Measurements from ENCODE around the gene PXDN.
"Not testable (repeated sequence)": the region's sequence is repeated elsewhere in the genome, so short reads cannot be mapped to it uniquely, and the experiment has no call there.

Gene PXDN

DNA sequence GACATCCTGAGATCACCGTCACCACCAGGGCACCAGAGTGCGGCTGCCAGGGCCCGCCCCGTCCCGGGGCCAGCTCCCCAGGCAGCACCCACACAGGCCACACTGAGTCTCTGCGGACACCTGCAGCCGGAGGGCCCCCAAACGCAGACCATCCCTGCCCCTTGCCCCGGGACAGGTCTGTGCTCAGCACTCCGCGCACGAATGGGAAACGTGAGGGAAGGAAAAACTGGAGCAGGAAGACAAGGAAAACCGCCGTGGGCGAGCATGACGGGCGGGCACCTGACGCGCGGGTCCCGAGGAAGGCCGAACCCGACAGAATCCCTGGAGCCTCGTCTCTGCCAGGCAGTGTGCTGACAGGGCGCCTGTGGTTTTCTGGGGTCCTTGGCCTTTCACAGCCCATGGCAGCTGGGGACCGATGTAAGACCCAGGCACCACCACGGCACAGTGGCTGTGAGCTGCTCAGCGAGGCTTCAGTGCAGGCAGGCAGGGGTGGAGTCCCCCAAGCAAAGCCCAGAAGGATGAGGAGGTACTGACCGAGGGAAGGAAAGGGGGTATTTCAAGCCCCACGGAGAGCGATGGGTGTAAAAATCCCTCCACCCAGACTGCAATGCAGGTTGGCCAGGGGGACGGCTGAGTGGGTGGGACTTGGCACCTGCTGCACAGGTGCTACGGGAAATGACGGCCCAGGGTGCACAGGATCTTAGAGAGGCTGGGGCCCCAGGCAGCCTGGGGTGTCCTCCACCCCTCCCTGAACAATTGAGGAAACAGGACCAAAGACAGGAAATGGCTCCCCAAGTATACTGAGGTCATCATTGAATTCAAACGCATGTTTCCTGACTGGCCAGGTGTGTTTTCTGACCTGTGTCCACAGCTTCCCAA, 59.0 kb downstream of the PXDN start:
- no peak for DNase-seq (ENCODE audit: low read depth, low spot score)

DNA sequence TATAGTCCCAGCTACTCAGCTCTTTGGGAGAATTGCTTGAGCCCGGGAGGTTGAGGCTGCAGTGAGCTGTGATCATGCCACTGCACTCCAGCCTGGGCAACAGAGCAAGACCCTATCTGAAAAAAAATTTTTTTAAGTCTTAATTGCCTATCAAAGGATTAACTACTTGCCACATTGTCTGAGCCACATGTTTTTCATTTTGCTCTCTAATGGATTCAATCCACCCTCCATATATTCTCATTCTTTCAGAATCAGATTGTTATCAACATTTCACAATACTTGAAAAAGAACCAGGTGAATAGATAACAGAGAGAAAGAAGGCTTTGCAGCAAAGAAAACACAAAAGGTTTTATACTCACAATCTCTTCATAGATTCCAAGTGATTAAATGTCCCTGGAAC, 61.0 kb downstream of the PXDN start:
- no peak for DNase-seq (ENCODE audit: low read depth, low spot score)

DNA sequence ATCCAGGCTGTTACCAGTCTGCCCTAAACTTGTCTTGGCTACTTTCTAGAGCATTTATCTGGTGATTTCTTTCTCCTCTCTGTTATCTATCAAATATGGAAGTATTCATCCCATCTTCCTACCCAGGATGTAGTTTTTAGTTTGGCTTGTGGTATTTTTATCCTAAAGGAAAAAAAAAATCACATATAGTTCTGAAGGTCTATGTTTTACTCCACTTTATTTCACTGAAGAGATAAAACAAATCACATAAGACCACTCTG, 62.2 kb downstream of the PXDN start:
- no peak for DNase-seq (ENCODE audit: low read depth, low spot score)

DNA sequence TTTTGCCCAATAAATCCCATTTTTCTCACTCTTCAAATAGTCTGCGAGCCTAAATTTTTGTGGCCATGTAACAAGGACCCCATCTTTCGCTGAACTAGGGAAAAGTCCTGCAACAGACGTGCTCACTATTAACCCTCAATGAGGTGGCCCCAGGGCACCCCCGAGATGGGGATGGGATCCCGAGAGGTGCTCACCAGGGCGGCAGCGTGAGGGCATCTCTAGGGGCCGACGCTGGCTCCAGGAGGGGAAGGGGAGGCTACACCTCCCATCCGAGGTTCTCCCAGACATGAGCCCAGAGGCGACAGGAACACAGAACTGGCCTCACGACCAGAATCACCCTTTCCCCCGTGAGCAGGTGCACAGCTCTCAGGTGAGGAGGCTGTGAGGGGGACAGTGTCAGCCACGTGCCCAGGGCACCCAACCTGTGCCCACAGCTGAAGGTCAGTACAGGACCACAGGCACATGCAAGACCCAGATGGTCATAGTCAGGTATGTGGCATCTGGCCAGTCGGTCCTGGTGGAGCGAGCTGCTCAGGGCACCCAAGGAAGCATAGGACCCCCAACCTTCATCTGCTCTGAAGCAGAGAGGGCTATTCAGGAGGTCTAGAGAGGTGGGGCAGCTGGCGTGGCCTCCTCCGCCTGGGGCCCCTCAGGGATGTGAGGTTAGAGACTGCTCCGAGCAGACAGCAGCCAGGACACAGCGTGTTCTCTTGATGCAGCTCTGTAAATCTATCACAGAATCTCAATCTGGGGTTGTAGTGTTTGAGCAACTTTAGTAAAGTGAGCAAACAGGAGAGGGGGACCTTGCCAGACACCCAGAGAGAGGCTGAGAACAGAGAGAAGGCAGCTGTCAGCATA, 62.8 kb downstream of the PXDN start:
- no peak for DNase-seq (ENCODE audit: low read depth, low spot score)

DNA sequence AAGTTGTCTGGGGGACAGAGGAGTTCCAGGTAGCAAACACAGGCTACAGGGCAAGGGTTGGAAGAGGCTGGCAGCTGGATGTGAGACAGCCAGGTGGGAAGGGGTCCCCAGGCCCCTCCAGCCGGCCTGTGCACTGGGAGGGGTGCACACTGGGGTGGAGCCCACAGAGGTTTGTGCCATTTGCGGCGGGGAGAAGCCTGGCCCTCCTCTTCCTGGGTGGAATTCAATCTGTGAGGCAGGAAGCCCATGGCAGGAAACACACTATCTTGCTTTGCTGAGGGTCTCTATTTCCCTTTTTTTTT, 63.3 kb downstream of the PXDN start:
- no peak for DNase-seq (ENCODE audit: low read depth, low spot score)

DNA sequence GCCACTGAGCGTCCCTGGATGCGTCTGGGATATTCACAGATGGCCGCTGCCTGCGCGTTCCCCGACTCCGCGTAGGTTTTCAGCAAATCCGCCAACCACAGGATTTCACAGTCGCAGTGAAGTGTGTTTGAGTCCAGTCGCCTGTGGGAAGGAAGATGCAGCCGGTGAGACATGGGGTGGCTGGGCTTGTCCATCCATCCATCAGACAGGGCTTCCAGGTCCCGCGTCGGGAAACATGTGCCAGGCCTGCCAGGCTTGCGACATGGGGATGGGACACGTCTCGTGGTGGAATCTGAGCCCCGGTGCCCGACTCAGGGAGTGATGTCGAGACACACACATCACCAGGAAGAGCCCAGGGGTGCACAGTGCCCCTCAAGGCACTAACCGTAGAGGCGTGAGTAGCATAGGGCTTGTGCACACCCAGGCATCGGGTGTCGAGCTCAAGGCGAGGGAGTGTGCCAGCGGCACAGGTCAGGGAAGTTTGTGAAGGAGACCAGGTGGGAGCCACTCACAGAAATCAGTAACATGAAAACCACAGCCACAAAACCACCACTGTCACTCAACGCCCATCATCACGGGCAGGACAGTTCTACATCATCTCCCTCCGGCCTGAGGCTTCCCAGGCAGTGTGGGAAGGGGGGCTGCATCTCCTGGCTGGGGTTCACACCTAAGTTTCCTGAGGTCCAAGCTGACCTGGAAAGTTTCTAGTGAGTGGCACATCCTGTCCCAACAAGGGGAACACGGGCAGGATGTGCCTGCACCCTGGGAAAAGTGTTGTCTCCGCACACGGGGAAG, 63.9 kb downstream of the PXDN start:
- no peak for DNase-seq (ENCODE audit: low read depth, low spot score)

DNA sequence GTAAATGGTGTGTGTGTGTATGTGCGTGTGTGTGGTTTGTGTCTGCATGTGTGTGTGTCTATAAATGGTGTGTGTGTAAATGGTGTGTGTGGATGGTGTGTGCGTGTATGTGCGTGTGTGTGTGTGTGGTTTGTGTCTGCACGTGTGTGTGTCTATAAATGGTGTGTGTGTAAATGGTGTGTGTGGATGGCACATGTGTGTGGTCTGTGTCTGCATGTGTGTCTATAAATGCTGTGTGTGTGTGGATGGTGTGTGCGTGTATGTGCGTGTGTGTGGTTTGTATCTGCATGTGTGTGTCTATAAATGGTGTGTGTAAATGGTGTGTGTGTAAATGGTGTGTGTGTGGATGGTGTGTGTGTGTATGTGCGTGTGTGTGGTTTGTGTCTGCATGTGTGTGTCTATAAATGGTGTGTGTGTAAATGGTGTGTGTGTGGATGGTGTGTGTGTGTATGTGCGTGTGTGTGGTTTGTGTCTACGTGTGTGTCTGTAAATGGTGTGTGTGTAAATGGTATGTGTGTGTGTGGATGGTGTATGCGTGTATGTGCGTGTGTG, 64.8 kb downstream of the PXDN start:
- DNase-seq (ENCODE audit: low read depth, low spot score): not testable (repeated sequence)

DNA sequence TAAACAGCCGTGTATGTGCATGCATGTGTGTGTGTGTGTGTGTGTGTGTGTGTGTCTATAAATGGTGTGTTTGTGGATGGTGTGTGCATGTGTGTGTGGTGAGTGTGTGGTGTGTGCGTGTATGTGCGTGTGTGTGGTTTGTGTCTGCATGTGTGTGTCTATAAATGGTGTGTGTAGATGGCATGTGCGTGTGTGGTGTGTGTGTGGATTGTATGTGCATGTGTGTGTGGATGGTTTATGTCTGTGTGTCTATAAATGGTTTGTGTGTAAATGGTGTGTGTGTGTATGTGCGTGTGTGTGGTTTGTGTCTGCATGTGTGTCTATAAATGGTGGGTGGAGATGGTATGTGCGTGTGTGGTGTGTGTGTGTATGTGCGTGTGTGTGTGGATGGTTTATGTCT, 65.2 kb downstream of the PXDN start:
- not testable (repeated sequence) for DNase-seq (ENCODE audit: low read depth, low spot score)

DNA sequence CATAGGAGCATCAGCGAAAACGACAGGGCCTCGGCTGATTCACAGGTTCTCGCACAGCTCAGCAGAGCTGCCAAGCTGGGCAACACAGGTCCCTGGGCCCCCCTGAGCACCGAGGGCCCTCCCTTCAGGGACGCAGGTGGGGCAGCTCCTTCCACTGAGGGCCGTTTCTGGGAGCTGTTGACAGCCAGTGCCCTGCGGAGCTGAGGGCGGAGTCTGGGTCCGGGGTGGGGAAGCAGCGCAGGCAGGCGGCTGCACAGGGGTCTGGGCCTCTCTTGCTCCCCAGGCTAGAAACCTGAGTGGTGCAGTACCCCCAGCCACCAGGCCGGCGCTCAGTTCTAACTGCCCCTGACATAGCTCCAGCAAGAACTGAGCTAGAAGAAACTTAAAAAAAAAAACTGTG, 65.7 kb downstream of the PXDN start:
- DNase-seq (ENCODE audit: low read depth, low spot score): no peak

DNA sequence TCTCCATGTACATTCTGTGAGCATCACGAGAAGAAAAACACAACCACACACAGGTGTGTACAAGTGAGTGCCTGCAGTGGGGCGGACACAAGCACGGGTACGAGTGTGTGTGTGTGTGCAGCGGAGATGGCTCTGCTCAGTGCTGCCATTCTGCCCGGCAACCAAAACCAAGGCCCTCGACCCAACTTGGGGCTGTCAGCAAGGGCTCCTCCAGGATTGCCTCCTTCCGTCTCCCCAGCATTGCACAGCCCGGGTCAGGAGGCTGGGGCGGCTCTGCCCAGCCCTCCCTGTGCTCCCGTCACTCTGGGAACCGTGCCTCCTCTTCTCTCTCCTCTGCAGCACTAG, 66.5 kb downstream of the PXDN start:
- DNase-seq (ENCODE audit: low read depth, low spot score): no peak

DNA sequence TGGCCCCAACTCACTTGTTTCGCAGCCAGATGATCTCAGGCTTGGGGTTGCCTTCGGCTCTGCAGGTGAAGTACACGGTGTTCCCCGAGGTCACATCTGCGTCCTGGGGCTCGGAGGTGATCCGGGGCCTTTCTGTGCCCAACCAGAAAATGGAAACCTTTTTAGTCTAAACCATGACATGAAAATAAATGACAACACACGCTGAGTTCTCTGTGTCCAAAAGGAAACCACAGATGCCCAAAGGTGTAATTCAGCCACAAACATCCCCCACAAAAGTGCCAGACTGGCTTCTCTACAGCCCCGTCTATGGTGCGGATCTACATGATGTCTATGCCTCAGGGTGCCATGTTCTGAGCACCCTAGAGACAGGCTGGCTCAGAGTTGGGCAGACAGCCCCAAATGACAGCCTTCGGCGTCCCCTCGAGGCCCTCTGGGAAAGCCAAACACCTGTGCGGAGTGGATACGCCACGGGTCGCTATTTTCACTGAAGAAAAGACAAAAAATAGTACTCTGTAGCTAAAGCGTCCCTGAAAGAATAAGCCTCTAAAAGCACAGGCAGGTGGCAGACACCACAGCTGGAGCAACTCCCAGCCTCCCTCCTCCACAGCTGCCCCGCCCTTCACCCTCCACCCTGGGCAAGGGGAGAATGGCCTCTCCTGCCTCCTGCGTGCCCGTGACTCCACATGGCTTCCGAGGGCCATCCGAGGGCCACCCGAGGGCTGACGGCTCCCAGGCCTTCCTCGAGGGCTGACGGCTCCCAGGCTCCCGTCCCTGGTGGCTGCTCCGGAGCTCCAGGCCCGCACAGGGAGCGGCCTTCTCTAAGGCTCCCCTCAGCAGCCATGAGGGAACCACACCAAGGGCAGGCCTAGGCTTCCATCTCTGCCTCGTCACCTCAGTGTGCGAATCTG, 67.1 kb downstream of the PXDN start:
- DNase-seq (ENCODE audit: low read depth, low spot score): no peak

DNA sequence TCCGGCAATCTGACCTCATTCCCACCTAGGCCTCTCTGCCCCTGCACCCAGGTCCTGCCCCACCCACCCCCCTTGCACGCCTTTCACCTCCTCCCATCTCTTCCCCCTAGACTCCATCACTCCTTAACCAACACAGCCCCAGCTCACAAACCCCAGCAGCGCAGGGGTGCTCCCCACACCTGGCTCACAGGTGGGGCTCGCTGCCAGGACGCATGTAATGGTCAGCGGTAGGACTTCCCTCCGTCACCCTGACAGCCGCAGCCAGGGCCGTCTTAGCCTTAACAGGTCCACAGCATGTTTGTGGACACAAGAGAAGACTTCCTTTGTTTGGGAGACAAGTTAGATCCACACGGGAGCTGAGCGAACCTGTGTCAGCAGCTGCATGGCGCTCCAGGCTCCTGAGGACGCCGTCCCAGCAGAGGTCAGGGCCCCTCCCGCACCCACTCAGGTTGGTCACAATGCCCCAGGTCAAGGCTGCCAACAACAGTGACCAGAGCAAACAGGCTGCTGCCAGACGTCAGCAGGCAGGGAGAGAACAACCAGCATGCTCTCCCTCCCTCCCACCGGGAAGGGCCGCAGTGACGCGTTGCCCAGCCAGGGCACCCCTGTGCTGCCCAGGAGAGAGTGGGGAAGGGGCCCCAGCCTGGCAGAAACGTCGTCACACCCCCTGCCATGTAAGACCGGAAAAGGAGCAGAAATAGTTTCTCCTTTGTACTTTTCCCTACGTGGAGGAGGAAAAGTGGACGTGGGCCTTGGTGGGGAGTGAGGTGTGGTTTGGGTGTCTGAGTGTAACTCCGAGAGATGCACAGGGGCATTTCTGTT, 68.0 kb downstream of the PXDN start:
- no peak for DNase-seq (ENCODE audit: low read depth, low spot score)

DNA sequence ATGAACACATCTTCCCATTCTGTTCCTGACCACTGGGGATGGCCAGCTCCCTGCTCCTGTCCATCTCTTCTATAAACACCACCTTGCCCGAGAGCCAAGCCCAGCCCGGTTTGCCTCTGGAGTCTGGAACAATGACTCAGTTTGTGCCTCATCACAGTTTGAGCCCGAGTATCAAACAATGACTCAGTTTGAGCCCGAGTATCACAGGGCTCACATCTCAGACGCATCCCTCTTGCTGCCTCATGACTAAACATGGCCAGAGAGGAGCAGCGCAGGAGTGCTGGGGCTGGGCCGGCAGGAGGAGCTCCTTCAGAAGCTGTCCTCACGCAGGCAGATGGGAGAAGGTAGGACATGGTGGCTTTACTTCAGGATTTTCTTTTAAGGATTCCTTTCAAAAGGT, 68.7 kb downstream of the PXDN start:
- DNase-seq (ENCODE audit: low read depth, low spot score): peak; percentile 40

DNA sequence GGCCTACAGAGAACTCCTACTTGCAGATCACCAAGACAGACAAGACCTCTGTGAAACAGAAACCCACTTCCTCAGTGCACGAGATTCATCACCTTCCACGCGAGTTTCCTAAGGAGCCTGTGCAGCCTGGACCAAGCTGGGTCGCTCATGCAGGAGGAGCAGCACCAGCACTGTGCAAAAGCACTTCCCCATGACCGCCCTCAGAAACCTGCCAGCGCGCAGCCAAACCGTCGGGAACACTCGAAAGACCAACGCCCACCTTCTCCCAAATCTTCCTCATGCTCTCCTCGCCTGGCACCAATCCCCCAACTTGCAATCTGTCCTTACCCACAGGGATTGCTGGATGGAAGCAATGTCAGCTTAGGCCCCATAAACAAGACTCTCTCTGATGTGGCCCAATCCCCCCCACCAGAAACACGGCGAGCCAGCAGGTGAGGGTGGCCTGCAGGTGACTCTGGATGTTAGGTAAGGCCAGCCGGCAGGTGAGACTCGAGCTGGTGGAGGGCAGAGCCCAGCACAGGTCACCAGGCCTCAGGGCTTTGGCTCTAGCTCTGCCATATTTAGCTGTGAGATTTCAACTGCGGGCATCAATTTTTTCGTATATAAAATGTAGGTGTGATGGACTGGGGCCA, 69.4 kb downstream of the PXDN start:
- no peak for DNase-seq (ENCODE audit: low read depth, low spot score)

DNA sequence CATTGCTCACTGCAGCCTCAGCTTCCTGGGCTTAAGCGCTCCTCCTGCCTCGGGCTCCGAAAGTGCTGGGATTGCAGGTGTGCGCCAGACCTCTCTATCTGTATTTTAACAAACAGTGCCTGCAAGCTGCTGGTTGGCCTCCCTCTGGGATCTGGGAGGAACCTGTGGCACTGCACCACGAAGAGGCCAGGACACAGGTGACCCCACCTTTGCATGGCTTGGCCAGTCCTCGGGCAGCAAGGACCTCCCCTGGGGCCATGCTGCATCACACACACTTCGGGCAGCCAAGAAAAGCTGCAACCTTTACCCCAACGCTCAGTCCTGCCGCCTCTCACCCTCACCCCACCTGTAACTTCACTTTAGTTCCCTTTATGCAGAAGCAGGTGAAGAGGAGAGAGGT, 70.0 kb downstream of the PXDN start:
- no peak for DNase-seq (ENCODE audit: low read depth, low spot score)

DNA sequence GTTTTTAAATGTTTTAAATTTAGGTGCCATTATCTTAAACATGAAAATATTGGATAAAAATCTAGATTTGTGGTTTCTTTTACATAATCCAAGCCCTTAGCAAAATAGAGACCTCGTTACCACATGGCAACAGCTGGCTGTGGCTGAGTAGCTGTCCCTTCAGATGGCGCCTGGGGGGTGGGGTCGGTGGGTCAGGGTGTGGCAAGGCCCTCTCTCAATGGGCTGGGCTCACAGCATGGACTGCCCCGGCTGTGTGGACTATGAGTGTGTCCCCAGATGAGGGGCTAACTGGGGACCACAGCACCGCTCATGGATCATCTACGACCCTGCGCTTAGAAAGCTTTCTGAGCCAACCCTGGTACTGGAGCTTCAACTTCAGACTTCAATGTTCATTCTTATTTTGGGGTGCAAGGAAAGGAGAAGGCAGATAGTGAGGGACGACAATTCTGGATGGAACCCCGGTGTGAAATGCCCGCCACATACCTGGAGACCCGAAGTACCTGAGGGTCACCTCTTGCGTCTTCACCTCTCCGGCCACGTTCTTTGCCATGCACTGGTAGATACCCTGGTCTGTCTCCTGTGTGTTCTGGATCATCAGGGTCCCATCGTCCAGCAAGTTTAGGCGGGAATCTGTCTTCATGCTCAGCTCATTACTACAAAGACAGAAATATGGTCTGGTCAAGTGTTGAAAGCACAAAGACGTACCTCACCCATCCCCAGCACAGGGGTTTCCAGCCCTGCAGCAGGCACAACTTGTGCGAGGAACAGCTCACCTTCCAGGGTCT, 71.0 kb downstream of the PXDN start:
- DNase-seq (ENCODE audit: low read depth, low spot score): no peak

DNA sequence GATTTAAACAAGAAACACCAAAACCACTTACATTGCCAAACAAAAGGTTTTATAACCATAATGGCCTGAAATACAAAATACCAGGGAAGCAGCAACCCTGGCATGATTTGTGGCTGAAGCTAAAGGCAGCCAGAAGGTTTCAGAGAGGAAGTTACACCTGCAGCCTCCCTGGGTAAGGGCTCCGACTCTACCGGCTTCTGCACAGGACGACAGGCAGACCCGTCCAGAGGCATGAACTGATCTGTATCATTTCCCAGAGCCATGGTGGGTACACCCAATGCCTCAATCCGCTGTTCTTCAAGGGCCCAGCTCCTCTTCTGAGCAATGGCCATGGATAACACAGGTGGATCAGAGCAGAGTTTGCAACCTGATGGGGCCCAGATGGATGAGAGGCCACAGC, 71.6 kb downstream of the PXDN start:
- DNase-seq (ENCODE audit: low read depth, low spot score): no peak

DNA sequence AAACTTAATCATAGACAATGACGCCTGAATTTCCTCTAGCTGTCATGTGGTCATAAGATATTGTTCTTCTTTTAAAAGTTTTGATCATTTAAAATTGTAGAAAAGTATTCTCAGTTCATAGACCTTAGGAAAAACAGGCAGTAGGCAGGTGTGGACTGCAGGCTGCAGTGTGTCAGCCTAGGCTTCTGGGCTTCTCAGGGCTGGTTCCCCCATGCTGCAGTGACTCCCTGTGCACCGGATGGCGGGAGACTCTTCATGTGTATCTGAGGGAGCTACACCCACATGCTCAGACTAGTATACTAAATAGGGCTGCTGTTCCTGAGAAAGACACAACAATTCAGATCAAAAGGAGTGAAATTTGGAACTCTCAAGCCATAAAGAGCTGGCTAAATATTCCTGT, 72.4 kb downstream of the PXDN start:
- no peak for DNase-seq (ENCODE audit: low read depth, low spot score)

DNA sequence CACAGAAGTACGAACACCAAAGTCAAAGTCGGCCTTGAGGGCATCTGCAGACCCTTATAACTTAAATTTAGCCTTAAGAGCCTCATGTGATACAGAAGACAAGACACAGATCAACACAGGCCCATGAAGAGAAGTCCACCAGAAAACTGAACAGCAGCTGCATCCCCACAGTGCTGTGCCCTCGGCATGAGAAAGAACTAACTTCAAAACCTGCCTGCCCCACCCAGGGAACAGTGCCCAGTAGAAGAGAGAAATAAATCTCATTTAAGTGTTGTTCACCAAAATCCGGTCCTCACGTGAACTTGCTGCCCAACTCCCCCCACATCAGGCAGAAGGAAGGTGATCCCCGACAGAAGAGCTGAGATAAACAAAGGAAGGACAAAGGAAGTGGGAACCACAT, 73.7 kb downstream of the PXDN start:
- DNase-seq (ENCODE audit: low read depth, low spot score): no peak

Measured in brain pericyte (primary cell).